Testis (tissue), 3 donors: ENCODE results near the gene TCERG1L. TPM values are rescaled to one million over a fixed set of nuclear protein-coding genes. Genes with fewer than 3 reads are reported as not detected.

ENCODE experiments used
- DNase-seq: peaks from one replicate; pipeline ENCODE4 v3.0.0-alpha.2; 2019
- H3K27ac ChIP-seq, 2 donors: fragments of 200-600 bp; sonication (generic); one replicate each; pipeline ENCODE4 v1.5.1; 2019
- H3K27me3 ChIP-seq: fragments of 200-600 bp; sonication (generic); one replicate; pipeline ENCODE4 v1.5.1; 2019
- H3K36me3 ChIP-seq: fragments of 200-600 bp; sonication (generic); one replicate; pipeline ENCODE4 v1.5.1; 2017; ENCODE audit warnings: low read depth; ENCODE audit errors: missing control alignments
- H3K4me1 ChIP-seq: fragments of 200-600 bp; sonication (generic); one replicate; pipeline ENCODE4 v1.5.1; 2019
- H3K4me3 ChIP-seq, 2 donors: fragments of 200-600 bp; sonication (generic); one replicate each; pipeline ENCODE4 v1.5.1; 2017 to 2019
- H3K9me3 ChIP-seq: fragments of 200-600 bp; sonication (generic); one replicate; pipeline ENCODE4 v1.5.1; 2017
- CTCF ChIP-seq, 3 experiments: fragments of 450-650 bp in 2 of 3; fragments of 200-600 bp in 1 of 3; sonication (generic) in 1 of 3; IDR thresholded peaks; one replicate each; pipeline ENCODE4 v1.5.1; 2016 to 2019; ENCODE audit warnings: antibody characterized with exemption in 3 of 3, mild to moderate bottlenecking in 2 of 3, moderate library complexity in 1 of 3
- POLR2A ChIP-seq: fragments of 450-650 bp; IDR thresholded peaks from one replicate; pipeline ENCODE4 v1.6.1; 2017; ENCODE audit warnings: antibody characterized with exemption, mild to moderate bottlenecking, moderate library complexity
- WGBS, 2 donors: methylation state at CpG; one replicate each; pipeline ENCODE4 v1.1.5; 2018; 5-methylcytosine and 5-hydroxymethylcytosine counted together
- intact Hi-C: fragments of 100-400 bp; cut with DNase I; formaldehyde crosslinking; loops from one replicate; pipeline ENCODE4 v1.15.1; 2023; ENCODE audit warnings: low total_unique reads
- polyA plus RNA-seq: library from polyadenylated mRNA; stranded (reverse); fragments of 350-450 nt; fragmentation: Illumina TruSeq; extraction: RNeasy Lipid Tissue Mini Kit (QIAGEN cat#74804); gene quantifications from one replicate; pipeline ENCODE4 v1.2.3, GENCODE V29; 2014; ENCODE audit warnings: low read depth, low replicate concordance; ENCODE audit not compliant: insufficient read depth
- total RNA-seq, 2 donors: library from RNA; depleted of rRNA; stranded (reverse); fragments of >200 nt; gene quantifications; one replicate each; pipeline ENCODE4 v1.2.3, GENCODE V29; 2016

Gene TCERG1L
- total and polyA plus RNA-seq, 3 donors from 2014 or later: 3.0 to 8.3 (median 7.7) TPM

DNA sequence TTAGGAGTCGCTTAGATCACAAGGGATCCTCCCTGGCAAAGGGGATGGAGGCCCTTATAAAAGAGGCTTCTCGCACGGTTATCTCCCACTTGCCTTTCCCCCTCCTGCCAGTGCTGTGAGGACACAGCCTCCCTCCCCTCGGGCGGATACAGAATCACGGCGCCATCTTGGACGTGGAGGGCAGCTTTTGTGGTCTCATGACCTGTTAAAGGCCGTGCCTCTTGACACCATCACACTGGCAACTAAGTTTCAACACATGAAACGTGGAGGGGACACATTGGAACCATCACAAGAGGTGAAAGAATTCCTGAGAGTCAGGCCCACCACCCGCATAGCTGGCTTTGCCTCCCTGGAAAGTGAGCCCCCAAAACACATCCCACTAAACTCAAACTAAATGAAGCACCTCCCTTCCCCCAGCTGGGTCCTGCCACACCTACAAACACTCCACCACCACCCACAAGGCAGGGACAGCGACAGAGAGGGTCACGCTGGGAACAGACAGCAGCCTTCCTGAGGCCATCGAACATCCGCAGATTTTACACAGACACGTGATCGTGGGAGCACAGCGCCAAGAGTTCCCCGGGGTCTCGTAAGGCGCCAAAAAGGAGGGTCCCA lies 110.6 kb downstream of the TCERG1L start:
- Histone ChIP-seq H3K4me1 (no peaks in the 10 kb centered on the region), H3K27ac (no peak overlapping the region), H3K36me3 (no peaks in the 10 kb centered on the region), H3K27me3 (no peaks in the 10 kb centered on the region), H3K4me3 (no peak overlapping the region), H3K9me3 (no peaks in the 10 kb centered on the region)
- intact Hi-C loops: no loop called here
- no peak for DNase-seq
- TF ChIP-seq POLR2A: no peak
- no peak for TF ChIP-seq CTCF (IDR thresholded peaks at IDR 0.05)
- WGBS, 2 donors: 90 to 94% methylated on average over 21 of the region's 21 CpGs

GRCh38 chr10:131199646-131200045 lies 111.9 kb downstream of the TCERG1L start:
- H3K27ac ChIP-seq: no peak overlapping the region
- H3K36me3 ChIP-seq: no peaks in the 10 kb centered on the region
- no peaks in the 10 kb centered on the region for H3K27me3 ChIP-seq
- no peak for DNase-seq
- 55 to 70% methylated on average over 6 of the region's 6 CpGs for WGBS, 2 donors
- no peak overlapping the region for H3K4me3 ChIP-seq
- intact Hi-C loops: no loop called here
- H3K9me3 ChIP-seq: no peaks in the 10 kb centered on the region
- no peaks in the 10 kb centered on the region for H3K4me1 ChIP-seq
- TF ChIP-seq POLR2A (no peak), CTCF (IDR thresholded peaks at IDR 0.05) (no peak)

DNA sequence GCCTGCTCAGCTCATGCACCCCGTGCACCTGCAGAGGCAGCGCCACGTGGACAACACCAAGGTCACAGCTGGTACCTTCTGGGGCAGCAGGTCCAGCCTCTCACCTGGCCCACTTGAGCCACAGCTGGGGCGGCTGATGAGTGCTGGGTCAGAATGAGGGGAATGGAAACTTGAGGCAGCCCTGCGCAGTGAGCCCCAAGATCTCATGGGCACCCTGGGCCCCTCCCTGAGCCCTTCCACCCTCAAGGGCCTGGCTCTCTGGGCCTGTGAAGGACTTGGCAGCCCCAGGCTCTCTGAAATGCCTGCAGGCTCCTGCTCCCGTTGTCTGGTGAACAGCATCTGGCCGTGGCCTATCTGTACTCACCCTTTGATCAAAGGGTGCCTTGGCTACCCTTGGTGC lies 112.7 kb downstream of the TCERG1L start:
- Histone ChIP-seq H3K27me3 (no peaks in the 10 kb centered on the region), H3K36me3 (no peaks in the 10 kb centered on the region), H3K4me1 (no peaks in the 10 kb centered on the region), H3K27ac (no peak overlapping the region), H3K9me3 (no peaks in the 10 kb centered on the region), H3K4me3 (no peak overlapping the region)
- intact Hi-C loops: no loop called here
- no peak for TF ChIP-seq POLR2A
- no peak for TF ChIP-seq CTCF (IDR thresholded peaks at IDR 0.05)
- DNase-seq: no peak
- WGBS, 2 donors: 85 to 86% methylated on average over 7 of the region's 7 CpGs

DNA sequence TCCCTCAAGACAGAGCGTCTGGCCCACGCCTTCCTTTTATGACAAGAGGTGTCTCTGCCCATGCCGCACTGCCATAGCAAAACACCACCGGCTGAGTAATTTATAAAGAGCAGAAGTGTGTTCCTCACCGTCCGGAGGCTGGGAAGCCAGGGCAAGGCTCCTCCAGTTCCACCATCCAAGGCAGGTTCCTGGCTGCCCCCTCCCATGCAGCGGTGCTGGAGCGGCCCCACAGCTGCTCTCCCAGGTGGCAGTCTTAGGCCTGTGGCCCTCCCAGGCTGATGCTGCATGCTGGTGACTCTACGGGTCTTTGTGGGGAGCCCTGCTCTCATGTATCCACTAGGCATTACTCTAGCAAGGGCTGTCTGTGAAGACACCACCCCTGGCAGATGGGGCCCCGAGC lies 113.1 kb downstream of the TCERG1L start:
- WGBS, 2 donors: 76 to 93% methylated on average over 6 to 10 of the region's 10 CpGs
- TF ChIP-seq CTCF (IDR thresholded peaks at IDR 0.05) (no peak), POLR2A (no peak)
- Histone ChIP-seq H3K27ac (no peak overlapping the region), H3K4me3 (no peak overlapping the region), H3K4me1 (no peaks in the 10 kb centered on the region), H3K9me3 (no peaks in the 10 kb centered on the region), H3K27me3 (no peaks in the 10 kb centered on the region), H3K36me3 (no peaks in the 10 kb centered on the region)
- DNase-seq: no peak
- intact Hi-C loops: no loop called here

DNA sequence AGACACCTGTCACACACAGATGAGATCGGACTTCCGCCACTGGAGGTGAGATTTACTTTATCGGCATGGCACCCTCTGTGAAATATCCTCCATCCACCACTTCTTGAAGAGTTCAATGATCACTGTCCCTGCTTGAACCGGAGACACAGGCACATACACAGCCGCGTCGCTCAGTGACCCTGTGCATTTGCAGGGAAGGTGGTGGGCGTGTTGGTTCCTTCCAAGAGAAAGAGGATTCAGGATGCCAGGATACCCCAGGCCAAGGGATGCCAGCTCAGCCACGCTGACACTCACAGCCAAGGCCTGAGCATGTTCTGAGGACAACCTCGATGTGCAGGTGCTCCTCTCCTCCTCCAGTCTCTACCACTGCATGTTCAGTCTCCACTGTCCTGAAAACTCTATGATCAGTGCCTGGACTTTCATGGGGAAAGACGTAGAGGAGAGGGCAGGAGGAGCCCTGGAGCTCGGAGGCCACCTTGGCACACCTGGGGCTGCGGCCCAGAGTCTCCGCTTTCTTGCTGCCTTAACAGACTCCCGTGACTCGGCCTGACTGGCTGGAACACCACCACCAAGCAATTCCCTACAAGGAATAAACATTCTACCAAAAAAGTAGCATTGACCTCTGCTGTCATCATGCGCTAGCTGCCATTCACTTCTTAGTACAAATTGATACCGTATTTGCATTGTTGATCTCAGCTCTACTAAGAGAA lies 115.2 kb downstream of the TCERG1L start:
- intact Hi-C loops: no loop called here
- Histone ChIP-seq H3K27ac (no peak overlapping the region), H3K4me3 (no peak overlapping the region), H3K36me3 (no peaks in the 10 kb centered on the region), H3K9me3 (no peaks in the 10 kb centered on the region), H3K4me1 (no peaks in the 10 kb centered on the region), H3K27me3 (no peaks in the 10 kb centered on the region)
- DNase-seq: no peak
- TF ChIP-seq CTCF (IDR thresholded peaks at IDR 0.05): no peak
- no peak for TF ChIP-seq POLR2A
- WGBS, 2 donors: 91% methylated on average over 18 of the region's 18 CpGs
